DND-41 (cell line): ENCODE measurements around the gene CEL.
A peak's percentile ranks its signal among the peaks of the same experiment; 100 is the strongest.

Experiments used
- ATAC-seq: fragments of 200-7000 bp; cut with Tn5 transposase; 3 replicates; pipeline ENCODE4 v1.9.1; 2021; ENCODE audit warnings: low read depth; ENCODE audit not compliant: insufficient read depth
- DNase-seq: peaks from one replicate; pipeline ENCODE4 v3.0.0-alpha.2; 2020
- H2AFZ ChIP-seq: 2 replicates; pipeline ENCODE4 v1.6.0; 2012; ENCODE audit warnings: low read depth, low read length
- H3K27ac ChIP-seq: 2 replicates; pipeline ENCODE4 v1.5.1; 2012; ENCODE audit warnings: low read length, inconsistent platforms
- H3K27me3 ChIP-seq: fragments of 200-600 bp; sonication (generic); 2 replicates; pipeline ENCODE4 v1.6.0; 2012; ENCODE audit warnings: low read length, mild to moderate bottlenecking, inconsistent platforms; ENCODE audit not compliant: insufficient read depth, poor library complexity
- H3K36me3 ChIP-seq: 2 replicates; pipeline ENCODE4 v1.5.1; 2012; ENCODE audit warnings: low read length, inconsistent platforms; ENCODE audit not compliant: insufficient read depth
- H3K4me1 ChIP-seq: 2 replicates; pipeline ENCODE4 v1.5.1; 2012; ENCODE audit warnings: mild to moderate bottlenecking, low read length; ENCODE audit not compliant: insufficient read depth
- H3K4me2 ChIP-seq: 2 replicates; pipeline ENCODE4 v1.6.0; 2012; ENCODE audit warnings: mild to moderate bottlenecking, moderate library complexity, low read length, inconsistent platforms; ENCODE audit not compliant: insufficient read depth
- H3K4me3 ChIP-seq, 2 experiments: fragments of 200-600 bp in 1 of 2; shearing (Covaris generic) in 1 of 2; 2 replicates each; pipeline ENCODE4 v1.5.1; 2012 to 2016; ENCODE audit warnings: inconsistent platforms in 2 of 2, low read length in 2 of 2, mild to moderate bottlenecking in 2 of 2, low read depth in 1 of 2, moderate library complexity in 1 of 2
- H3K79me2 ChIP-seq: 2 replicates; pipeline ENCODE4 v1.6.0; 2012; ENCODE audit warnings: low read length, inconsistent platforms; ENCODE audit not compliant: insufficient read depth
- H3K9ac ChIP-seq: 2 replicates; pipeline ENCODE4 v1.6.0; 2012; ENCODE audit warnings: low read depth, mild to moderate bottlenecking, inconsistent platforms, low read length, moderate library complexity
- H3K9me3 ChIP-seq: 2 replicates; pipeline ENCODE4 v1.5.1; 2012; ENCODE audit warnings: low read length, moderate library complexity, mild to moderate bottlenecking, inconsistent platforms; ENCODE audit not compliant: insufficient read depth, severe bottlenecking
- H4K20me1 ChIP-seq: 2 replicates; pipeline ENCODE4 v1.6.0; 2012; ENCODE audit warnings: low read length; ENCODE audit not compliant: insufficient read depth
- EZH2 ChIP-seq: IDR thresholded peaks from 3 replicates; pipeline ENCODE4 v1.6.1; 2012; ENCODE audit warnings: borderline replicate concordance, low read depth, mild to moderate bottlenecking, moderate library complexity, low read length, inconsistent platforms; ENCODE audit not compliant: severe bottlenecking
- TF ChIP-seq, protein P1 (sequence below): IDR thresholded peaks from 2 replicates; pipeline ENCODE4 v1.5.1; 2012; ENCODE audit warnings: borderline replicate concordance, low read length, moderate library complexity, mild to moderate bottlenecking; ENCODE audit not compliant: poor library complexity, severe bottlenecking; ENCODE audit errors: extremely low read depth

CEL gene

DNA sequence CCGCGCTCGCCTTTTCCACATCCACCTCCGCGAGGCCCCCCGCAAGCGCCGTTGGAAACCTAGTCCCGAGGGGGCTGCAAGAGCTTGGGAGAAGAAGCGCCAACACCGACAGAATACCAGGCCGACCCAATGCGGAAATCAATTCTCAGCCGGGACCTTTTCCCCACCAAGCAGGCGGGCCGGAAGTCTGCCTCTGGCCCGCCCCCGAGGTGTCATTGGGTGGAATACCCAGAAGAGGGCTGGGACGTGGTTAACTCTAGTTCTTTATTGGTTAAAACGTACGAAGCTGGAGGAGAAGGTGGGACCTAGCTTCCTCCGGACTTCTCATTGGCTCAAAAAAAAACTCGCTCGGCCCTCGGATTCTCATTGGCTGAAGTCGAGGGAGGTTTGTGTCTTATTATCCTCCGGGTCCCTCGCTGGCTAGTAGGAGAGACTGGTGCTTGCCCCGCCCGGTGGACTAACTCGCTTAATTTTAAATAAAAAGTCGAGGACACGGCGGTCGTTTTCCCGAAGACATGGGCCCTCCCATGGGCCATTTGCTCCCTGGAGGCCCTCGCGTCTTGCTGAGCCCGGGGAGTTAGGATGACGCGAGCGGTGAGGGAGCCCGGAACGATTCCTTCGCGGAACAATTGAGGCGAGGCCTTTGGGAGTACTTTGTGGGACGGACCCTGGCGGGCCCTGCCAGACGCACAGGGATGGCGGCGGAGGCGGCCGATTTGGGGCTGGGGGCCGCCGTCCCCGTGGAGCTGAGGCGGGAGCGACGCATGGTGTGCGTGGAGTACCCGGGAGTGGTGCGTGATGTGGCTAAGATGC, 31.3 kb upstream of the CEL start, which contains the start of gene GTF3C5:
Gene GTF3C5, plus strand, starts transcription at position 681 of the 813 bp plus-strand sequence. Its CDS starts 15 bp downstream, at position 696.
- peak within 1 kb of the TSS; percentile 98 for H3K9ac ChIP-seq
- H2AFZ ChIP-seq, result peak within 1 kb of the TSS; percentile 90
- DNase-seq (peak; percentile 94), ATAC-seq (peak; percentile 95)
- H3K27me3 ChIP-seq, result no peaks in the 10 kb centered on the region
- no peaks in the 10 kb centered on the region for H3K9me3 ChIP-seq
- H3K4me2 ChIP-seq, result peak within 1 kb of the TSS; percentile 99
- H3K27ac ChIP-seq, result peak within 1 kb of the TSS; percentile 94
- peaks cover 56% of the 10 kb centered on the region for H3K79me2 ChIP-seq
- TF ChIP-seq EZH2, result no peak
- TF ChIP-seq, protein P1, sequence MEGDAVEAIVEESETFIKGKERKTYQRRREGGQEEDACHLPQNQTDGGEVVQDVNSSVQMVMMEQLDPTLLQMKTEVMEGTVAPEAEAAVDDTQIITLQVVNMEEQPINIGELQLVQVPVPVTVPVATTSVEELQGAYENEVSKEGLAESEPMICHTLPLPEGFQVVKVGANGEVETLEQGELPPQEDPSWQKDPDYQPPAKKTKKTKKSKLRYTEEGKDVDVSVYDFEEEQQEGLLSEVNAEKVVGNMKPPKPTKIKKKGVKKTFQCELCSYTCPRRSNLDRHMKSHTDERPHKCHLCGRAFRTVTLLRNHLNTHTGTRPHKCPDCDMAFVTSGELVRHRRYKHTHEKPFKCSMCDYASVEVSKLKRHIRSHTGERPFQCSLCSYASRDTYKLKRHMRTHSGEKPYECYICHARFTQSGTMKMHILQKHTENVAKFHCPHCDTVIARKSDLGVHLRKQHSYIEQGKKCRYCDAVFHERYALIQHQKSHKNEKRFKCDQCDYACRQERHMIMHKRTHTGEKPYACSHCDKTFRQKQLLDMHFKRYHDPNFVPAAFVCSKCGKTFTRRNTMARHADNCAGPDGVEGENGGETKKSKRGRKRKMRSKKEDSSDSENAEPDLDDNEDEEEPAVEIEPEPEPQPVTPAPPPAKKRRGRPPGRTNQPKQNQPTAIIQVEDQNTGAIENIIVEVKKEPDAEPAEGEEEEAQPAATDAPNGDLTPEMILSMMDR, result no peak
- peaks cover 37% of the 10 kb centered on the region for H3K4me1 ChIP-seq
- peak within 1 kb of the TSS; percentile 70 to 86 for H3K4me3 ChIP-seq
- H4K20me1 ChIP-seq, result peaks cover 26% of the 10 kb centered on the region
- H3K36me3 ChIP-seq, result peaks cover 19% of the 10 kb centered on the region

DNA sequence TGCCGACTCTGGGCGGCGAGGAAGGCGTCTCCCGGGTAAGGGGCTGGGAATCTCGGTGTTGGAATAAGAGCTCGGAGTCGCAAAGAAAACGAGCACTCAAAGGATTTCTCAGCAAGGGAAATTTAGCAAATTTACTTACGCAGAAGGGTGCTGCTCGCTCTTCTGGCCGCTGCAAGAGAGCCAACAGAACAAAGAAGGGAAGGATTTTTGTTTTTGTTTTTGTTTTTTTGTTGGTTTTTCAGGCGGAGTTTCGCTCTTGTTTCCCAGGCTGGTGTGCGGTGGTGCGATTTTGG, 30.7 kb upstream of the CEL start:
- ATAC-seq, result no peak
- H2AFZ ChIP-seq, result peak overlapping the region; percentile 90

DNA sequence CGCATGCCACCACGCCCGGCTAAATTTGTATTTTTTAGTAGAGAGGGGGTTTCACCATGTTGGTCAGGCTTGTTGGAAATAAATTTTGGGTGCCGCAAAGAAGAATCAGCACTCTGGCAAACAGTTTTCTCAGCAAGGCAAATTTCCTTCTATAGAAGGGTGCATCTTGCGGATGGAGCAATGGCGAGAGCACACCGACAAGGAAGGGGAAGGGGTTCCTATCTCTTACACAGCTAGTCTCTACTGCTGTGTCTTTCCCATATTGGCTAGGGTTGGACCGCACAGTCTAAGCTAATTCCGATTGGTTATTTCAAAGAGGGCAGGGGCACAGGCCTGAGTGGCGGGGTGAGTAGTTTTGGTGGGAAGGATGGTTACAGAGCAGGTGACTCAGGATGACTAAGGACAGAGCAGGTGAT, 30.3 kb upstream of the CEL start:
- H3K9ac ChIP-seq, result peak overlapping the region; percentile 98
- H3K36me3 ChIP-seq, result peaks cover 19% of the 10 kb centered on the region
- TF ChIP-seq EZH2, result no peak
- TF ChIP-seq, protein P1, result no peak
- no peaks in the 10 kb centered on the region for H3K27me3 ChIP-seq
- no peaks in the 10 kb centered on the region for H3K9me3 ChIP-seq
- peaks cover 37% of the 10 kb centered on the region for H3K4me1 ChIP-seq
- peak overlapping the region; percentile 65 to 84 for H3K4me3 ChIP-seq
- DNase-seq (no peak), ATAC-seq (no peak)
- H2AFZ ChIP-seq, result peak overlapping the region; percentile 90
- H4K20me1 ChIP-seq, result peaks cover 36% of the 10 kb centered on the region
- H3K27ac ChIP-seq, result peak overlapping the region; percentile 94
- peak overlapping the region; percentile 99 for H3K4me2 ChIP-seq
- peaks cover 66% of the 10 kb centered on the region for H3K79me2 ChIP-seq

More for the DNA sequence above, 30.7 kb upstream of the CEL start:
- peaks cover 37% of the 10 kb centered on the region for H3K4me1 ChIP-seq
- peak overlapping the region; percentile 98 for H3K9ac ChIP-seq
- H3K79me2 ChIP-seq, result peaks cover 61% of the 10 kb centered on the region
- TF ChIP-seq, protein P1, result no peak
- no peak for TF ChIP-seq EZH2
- H3K4me2 ChIP-seq, result peak overlapping the region; percentile 99
- no peak for DNase-seq
- H3K36me3 ChIP-seq, result peaks cover 19% of the 10 kb centered on the region
- peaks cover 31% of the 10 kb centered on the region for H4K20me1 ChIP-seq
- H3K4me3 ChIP-seq, result peak overlapping the region; percentile 65 to 84
- no peaks in the 10 kb centered on the region for H3K9me3 ChIP-seq
- no peaks in the 10 kb centered on the region for H3K27me3 ChIP-seq
- H3K27ac ChIP-seq, result peak overlapping the region; percentile 94

DNA sequence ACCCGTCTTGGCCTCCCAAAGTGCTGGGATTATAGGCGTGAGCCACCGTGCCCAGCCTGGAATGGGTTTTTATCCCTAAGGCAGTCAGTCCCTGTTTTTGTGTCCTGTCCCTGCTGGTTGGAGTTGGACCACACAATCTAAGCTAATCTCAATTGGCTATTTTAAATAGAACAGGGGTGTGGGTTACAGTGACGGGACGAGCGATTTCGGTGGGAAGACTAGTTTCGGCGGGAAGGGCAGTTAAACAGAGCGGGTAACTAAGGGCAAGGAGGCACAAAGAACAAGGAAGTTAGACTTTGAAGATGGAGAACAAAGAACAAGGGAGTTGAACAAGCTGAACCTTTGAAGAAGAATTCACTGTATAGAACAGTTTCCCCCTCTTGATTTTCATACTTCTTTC, 29.6 kb upstream of the CEL start:
- no peak overlapping the region for H2AFZ ChIP-seq
- peaks cover 42% of the 10 kb centered on the region for H4K20me1 ChIP-seq
- H3K36me3 ChIP-seq, result peaks cover 19% of the 10 kb centered on the region
- no peak overlapping the region for H3K27ac ChIP-seq
- no peaks in the 10 kb centered on the region for H3K9me3 ChIP-seq
- no peak for DNase-seq
- peaks cover 37% of the 10 kb centered on the region for H3K4me1 ChIP-seq
- H3K27me3 ChIP-seq, result no peaks in the 10 kb centered on the region
- H3K9ac ChIP-seq, result peak overlapping the region; percentile 98; the same call in 1 of the 2 replicates
- TF ChIP-seq, protein P1, result no peak
- no peak for TF ChIP-seq EZH2
- peak overlapping the region; percentile 65 to 84; a peak in 3 of 4 replicates for H3K4me3 ChIP-seq
- ATAC-seq, result no peak
- H3K4me2 ChIP-seq, result peak overlapping the region; percentile 99
- H3K79me2 ChIP-seq, result peaks cover 72% of the 10 kb centered on the region
